ENCODE results near the gene MAGEB16. TPM values are rescaled to one million over a fixed set of nuclear protein-coding genes. Genes with fewer than 3 reads are reported as not detected.

The MAGEB16 gene
- not detected in 2 replicates for total RNA-seq

GRCh38 chrX:35798042-35798441 lies at the start of gene MAGEB16:
Gene MAGEB16 (plus strand): TSS chrX:35798342. CDS start chrX:35802197, 3,855 bp downstream.

Other genes with a start within 250 kb of the MAGEB16 start
- not detected in 2 replicates for gene CFAP47, start 121.4 kb downstream of the MAGEB16 start, total RNA-seq